Mesothelial cell of epicardium (in vitro differentiated cells): ENCODE measurements around the gene CTNNA1. TPM values are rescaled to one million over a fixed set of nuclear protein-coding genes. Genes with fewer than 3 reads are reported as not detected.

Experiments
- DNase-seq, 2 experiments: peaks; one replicate each; pipeline ENCODE4 v3.0.0; 2021; ENCODE audit warnings: low spot score in 2 of 2; ENCODE audit not compliant: unreplicated experiment in 2 of 2
- H3K27ac Mint-ChIP-seq: 2 replicates; pipeline ENCODE4 v1.8.0; 2021; ENCODE audit warnings: mixed read lengths
- H3K27me3 Mint-ChIP-seq: 2 replicates; pipeline ENCODE4 v1.8.0; 2021; ENCODE audit warnings: low read depth, mixed read lengths
- H3K36me3 Mint-ChIP-seq: 2 replicates; pipeline ENCODE4 v1.8.0; 2021; ENCODE audit warnings: mixed read lengths
- H3K4me1 Mint-ChIP-seq: 2 replicates; pipeline ENCODE4 v1.8.0; 2021; ENCODE audit warnings: mixed read lengths
- H3K4me3 Mint-ChIP-seq: 2 replicates; pipeline ENCODE4 v1.8.0; 2021; ENCODE audit warnings: mild to moderate bottlenecking, moderate library complexity, mixed read lengths
- H3K9me3 Mint-ChIP-seq: 2 replicates; pipeline ENCODE4 v1.8.0; 2021; ENCODE audit warnings: mixed read lengths
- total RNA-seq: library from RNA; stranded (reverse); gene quantifications from 3 replicates; pipeline ENCODE4 v1.2.1, GENCODE V29; 2021
- TF ChIP-seq, protein P1 (sequence below): fragments of 200-600 bp; sonication (generic); IDR thresholded peaks from one replicate; pipeline ENCODE4 v1.5.0; 2021; ENCODE audit warnings: antibody characterized with exemption; ENCODE audit not compliant: unreplicated experiment

CTNNA1 gene
- total RNA-seq, 1 donor from 2014 or later: 427 TPM

DNA sequence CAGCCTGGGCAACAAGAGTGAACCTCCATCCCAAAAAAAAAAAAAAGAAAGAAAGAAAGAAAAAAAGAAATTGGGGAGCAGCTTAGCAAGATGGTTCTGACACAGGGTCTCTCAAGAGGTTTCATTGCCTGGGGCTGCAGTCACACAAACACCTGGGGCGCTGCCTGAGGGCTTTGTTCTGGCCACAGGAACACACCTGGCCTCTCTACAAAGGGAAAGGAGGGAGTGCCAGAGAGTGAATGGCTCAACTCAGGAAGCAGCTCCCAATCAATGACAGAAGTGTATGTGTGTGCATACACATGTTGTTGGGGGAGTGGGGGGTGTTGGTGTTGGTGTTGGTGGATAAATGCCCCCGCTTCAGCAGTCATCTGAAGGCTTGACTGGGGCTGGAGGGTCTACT, 32.4 kb upstream of the CTNNA1 start:
- no peak for DNase-seq
- Mint-ChIP-seq H3K27ac (no peak overlapping the region), H3K4me1 (peaks cover 54% of the 10 kb centered on the region), H3K4me3 (no peak overlapping the region), H3K27me3 (no peaks in the 10 kb centered on the region), H3K36me3 (no peaks in the 10 kb centered on the region), H3K9me3 (no peaks in the 10 kb centered on the region)
- TF ChIP-seq, protein P1, sequence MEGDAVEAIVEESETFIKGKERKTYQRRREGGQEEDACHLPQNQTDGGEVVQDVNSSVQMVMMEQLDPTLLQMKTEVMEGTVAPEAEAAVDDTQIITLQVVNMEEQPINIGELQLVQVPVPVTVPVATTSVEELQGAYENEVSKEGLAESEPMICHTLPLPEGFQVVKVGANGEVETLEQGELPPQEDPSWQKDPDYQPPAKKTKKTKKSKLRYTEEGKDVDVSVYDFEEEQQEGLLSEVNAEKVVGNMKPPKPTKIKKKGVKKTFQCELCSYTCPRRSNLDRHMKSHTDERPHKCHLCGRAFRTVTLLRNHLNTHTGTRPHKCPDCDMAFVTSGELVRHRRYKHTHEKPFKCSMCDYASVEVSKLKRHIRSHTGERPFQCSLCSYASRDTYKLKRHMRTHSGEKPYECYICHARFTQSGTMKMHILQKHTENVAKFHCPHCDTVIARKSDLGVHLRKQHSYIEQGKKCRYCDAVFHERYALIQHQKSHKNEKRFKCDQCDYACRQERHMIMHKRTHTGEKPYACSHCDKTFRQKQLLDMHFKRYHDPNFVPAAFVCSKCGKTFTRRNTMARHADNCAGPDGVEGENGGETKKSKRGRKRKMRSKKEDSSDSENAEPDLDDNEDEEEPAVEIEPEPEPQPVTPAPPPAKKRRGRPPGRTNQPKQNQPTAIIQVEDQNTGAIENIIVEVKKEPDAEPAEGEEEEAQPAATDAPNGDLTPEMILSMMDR: no peak

DNA sequence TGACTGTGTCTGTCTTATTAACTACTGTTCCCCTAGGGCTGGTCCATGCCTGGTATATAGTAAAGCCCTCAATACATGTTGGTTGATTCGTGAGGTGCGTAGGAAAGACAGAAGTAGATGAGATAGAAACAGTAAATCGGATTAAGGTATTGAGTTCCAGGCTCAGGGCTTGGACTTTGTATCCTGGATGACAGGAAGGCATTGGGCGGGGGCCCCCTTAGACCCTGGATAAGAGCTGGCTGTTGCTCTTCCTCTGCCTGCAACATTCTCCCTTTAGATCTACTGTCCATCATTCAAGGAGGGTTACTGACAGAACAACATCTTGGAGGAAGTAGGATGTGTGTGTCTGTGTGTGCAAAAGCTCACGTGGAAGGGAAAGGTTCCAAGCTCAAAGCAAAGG, 31.2 kb upstream of the CTNNA1 start:
- Mint-ChIP-seq H3K27ac (no peak overlapping the region), H3K9me3 (no peaks in the 10 kb centered on the region), H3K4me1 (peaks cover 50% of the 10 kb centered on the region), H3K27me3 (no peaks in the 10 kb centered on the region), H3K36me3 (no peaks in the 10 kb centered on the region), H3K4me3 (no peak overlapping the region)
- TF ChIP-seq, protein P1: no peak
- no peak for DNase-seq

DNA sequence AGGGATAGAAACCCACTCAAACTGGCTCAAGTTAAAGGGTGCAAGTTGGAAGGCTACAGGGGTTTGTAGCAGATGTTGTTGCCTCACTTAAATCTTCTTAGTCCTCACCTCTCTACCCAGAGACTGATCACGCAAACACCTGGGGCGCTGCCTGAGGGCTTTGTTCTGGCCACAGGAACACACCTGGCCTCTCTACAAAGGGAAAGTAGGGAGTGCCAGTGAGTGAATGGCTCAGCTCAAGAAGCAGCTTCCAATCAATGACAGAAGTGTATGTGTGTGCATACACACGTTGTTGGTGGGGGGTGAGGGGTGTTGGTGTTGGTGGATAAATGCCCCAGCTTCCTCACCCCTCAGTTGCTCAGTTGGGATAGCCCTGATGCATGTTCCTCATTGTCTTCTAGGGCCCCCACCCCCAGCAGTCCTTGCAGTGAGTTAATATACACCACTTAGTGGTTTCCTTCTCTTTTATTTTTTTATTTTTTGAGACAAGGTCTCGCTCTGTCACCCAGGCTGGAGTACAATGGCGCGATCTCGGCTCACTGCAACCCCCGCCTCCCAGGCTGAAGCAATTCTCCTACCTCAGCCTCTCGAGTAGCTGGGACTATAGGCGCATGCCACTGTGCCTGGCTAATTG, 30.6 kb upstream of the CTNNA1 start:
- H3K4me3 Mint-ChIP-seq: no peak overlapping the region
- H3K27me3 Mint-ChIP-seq: no peaks in the 10 kb centered on the region
- TF ChIP-seq, protein P1: no peak
- H3K36me3 Mint-ChIP-seq: no peaks in the 10 kb centered on the region
- H3K27ac Mint-ChIP-seq: no peak overlapping the region
- H3K9me3 Mint-ChIP-seq: no peaks in the 10 kb centered on the region
- H3K4me1 Mint-ChIP-seq: peaks cover 49% of the 10 kb centered on the region
- no peak for DNase-seq

DNA sequence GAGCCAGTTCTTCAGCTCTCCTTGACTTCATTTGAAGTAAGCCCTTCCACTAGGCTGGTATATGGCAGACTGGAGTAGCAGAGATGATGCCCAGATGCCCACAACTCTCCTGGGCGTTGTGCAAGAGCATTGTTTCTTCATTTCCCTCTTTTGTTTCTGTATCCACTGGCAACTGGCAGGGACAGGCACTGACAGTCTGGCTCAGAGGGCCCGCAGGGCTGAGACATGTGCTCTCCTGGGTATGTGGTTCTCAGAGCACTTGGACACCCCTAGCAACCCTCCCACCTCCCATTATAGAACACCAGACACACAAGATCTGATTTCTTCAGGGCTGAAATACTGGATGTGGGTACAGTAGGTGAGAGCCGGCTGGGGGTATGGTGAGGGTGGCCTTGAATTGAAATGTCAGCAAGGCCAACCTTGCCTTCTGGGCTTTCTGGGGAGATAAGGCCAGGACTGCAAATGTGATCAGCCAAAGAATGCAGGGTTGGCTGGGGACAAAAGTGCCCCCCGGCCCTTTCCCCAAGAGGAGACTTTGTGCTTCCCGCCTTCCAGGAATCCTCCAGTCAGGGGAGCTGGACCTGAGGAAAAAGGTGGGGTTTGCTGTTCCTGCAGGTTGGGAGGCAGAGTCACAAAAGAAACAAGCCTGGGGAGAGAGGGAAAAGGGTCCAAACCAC, 28.6 kb upstream of the CTNNA1 start:
- TF ChIP-seq, protein P1: no peak
- Mint-ChIP-seq H3K9me3 (no peaks in the 10 kb centered on the region), H3K4me1 (peaks cover 47% of the 10 kb centered on the region), H3K27ac (peak overlapping the region; percentile 96), H3K27me3 (no peaks in the 10 kb centered on the region), H3K36me3 (no peaks in the 10 kb centered on the region), H3K4me3 (no peak overlapping the region)
- no peak for DNase-seq

DNA sequence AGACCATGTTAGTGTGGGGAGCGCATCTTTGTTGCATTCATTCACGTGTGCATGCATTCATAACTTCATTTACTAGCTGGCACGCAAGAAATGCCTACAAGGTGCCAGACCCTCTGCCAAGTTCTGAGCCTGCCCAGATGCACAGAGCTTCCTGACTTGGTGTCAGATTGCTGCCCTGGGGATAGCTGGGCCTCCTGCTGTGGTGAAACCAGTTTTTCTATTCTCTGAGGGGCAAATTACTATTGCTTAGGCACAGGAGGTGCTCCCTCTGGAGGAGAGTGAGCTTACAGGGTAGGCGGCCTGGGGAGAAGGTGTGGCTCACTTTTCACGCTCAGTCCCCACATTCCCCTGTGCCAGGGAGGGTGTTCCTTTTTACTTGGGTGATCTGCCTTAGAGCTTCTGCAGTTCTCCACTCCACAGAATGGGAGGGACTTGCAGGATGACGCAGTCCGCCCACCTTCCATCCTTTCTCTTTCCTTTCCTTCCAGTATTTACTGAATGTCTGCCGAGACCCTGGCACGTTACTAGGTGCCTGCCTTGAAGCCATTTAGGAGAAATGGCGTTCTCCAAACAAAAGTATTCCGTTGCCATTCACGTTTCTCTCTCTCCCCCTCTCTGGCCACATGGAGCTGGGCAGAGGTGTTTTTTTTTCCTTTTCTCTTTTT, 27.9 kb upstream of the CTNNA1 start:
- TF ChIP-seq, protein P1: no peak
- Mint-ChIP-seq H3K27me3 (no peaks in the 10 kb centered on the region), H3K4me3 (peak overlapping the region; percentile 20), H3K36me3 (no peaks in the 10 kb centered on the region), H3K4me1 (peaks cover 42% of the 10 kb centered on the region), H3K27ac (peak overlapping the region; percentile 96), H3K9me3 (no peaks in the 10 kb centered on the region)
- peak; percentile 34 to 72 for DNase-seq
